Measurements from ENCODE around the gene PIGS.

The PIGS gene

GRCh38 chr17:28515518-28515917 lies 55.8 kb downstream of the PIGS start:
- no peaks in the 10 kb centered on the region for H3K4me1 ChIP-seq (ENCODE audit: insufficient read depth, low read length, severe bottlenecking)
- no peaks in the 10 kb centered on the region for H3F3A ChIP-seq (ENCODE audit: insufficient read depth, low read length)
- peaks cover 10% of the 10 kb centered on the region for H3K27me3 ChIP-seq (ENCODE audit: insufficient read depth, low read length)
- no peak for TF ChIP-seq CTCF (IDR thresholded peaks at IDR 0.05; ENCODE audit: low read length)
- no peak for TF ChIP-seq EZH2 (IDR thresholded peaks at IDR 0.05; ENCODE audit: borderline replicate concordance, low read length)
- no peak overlapping the region for H3K4me3 ChIP-seq (ENCODE audit: low read depth, low read length, poor library complexity, severe bottlenecking)
- no peak overlapping the region for H2AFZ ChIP-seq (ENCODE audit: low read length)
- H3K36me3 ChIP-seq (ENCODE audit: insufficient read depth, low read length), result no peaks in the 10 kb centered on the region; the same call in 1 of the 2 replicates
- H4K20me1 ChIP-seq (ENCODE audit: insufficient read depth, low read length), result no peaks in the 10 kb centered on the region
- no peaks in the 10 kb centered on the region for H3K9me2 ChIP-seq (ENCODE audit: low read depth, low read length)
- no peak overlapping the region for H3K27ac ChIP-seq (ENCODE audit: low read depth, low read length, poor library complexity, severe bottlenecking)
- no peak overlapping the region for H3K9ac ChIP-seq (ENCODE audit: low read length)
- 0 out of 2 replicates have a peak, but pooled peaks cover 3% of the 10 kb centered on the region for H3K9me3 ChIP-seq (ENCODE audit: low read length)
- no peak overlapping the region for H3K4me2 ChIP-seq (ENCODE audit: low read length)
- H3K79me2 ChIP-seq (ENCODE audit: insufficient read depth, low read length), result no peaks in the 10 kb centered on the region

- no peaks in the 10 kb centered on the region for H4K20me1 ChIP-seq (ENCODE audit: insufficient read depth, low read length)
- no peak overlapping the region for H3K9ac ChIP-seq (ENCODE audit: low read length)
- H3K4me3 ChIP-seq (ENCODE audit: low read depth, low read length, poor library complexity, severe bottlenecking), result no peak overlapping the region
- no peak overlapping the region for H2AFZ ChIP-seq (ENCODE audit: low read length)
- H3K79me2 ChIP-seq (ENCODE audit: insufficient read depth, low read length), result no peaks in the 10 kb centered on the region
- no peaks in the 10 kb centered on the region for H3K4me1 ChIP-seq (ENCODE audit: insufficient read depth, low read length, severe bottlenecking)
- no peaks in the 10 kb centered on the region; the same call in 1 of the 2 replicates for H3K36me3 ChIP-seq (ENCODE audit: insufficient read depth, low read length)
- no peak overlapping the region for H3K27ac ChIP-seq (ENCODE audit: low read depth, low read length, poor library complexity, severe bottlenecking)
- no peaks in the 10 kb centered on the region for H3F3A ChIP-seq (ENCODE audit: insufficient read depth, low read length)
- no peak for TF ChIP-seq CTCF (IDR thresholded peaks at IDR 0.05; ENCODE audit: low read length)
- no peak for TF ChIP-seq EZH2 (IDR thresholded peaks at IDR 0.05; ENCODE audit: borderline replicate concordance, low read length)
- H3K4me2 ChIP-seq (ENCODE audit: low read length), result no peak overlapping the region
- peaks cover 10% of the 10 kb centered on the region for H3K27me3 ChIP-seq (ENCODE audit: insufficient read depth, low read length)
- 0 out of 2 replicates have a peak, but pooled peaks cover 3% of the 10 kb centered on the region for H3K9me3 ChIP-seq (ENCODE audit: low read length)
- H3K9me2 ChIP-seq (ENCODE audit: low read depth, low read length), result no peaks in the 10 kb centered on the region
Observed at GRCh38 chr17:28514561-28515002, 56.7 kb downstream of the PIGS start.

GRCh38 chr17:28513476-28513875 lies 57.8 kb downstream of the PIGS start:
- no peak for TF ChIP-seq EZH2 (IDR thresholded peaks at IDR 0.05; ENCODE audit: borderline replicate concordance, low read length)
- no peak for TF ChIP-seq CTCF (IDR thresholded peaks at IDR 0.05; ENCODE audit: low read length)
- Histone ChIP-seq H3K4me2 (ENCODE audit: low read length) (no peak overlapping the region), H3K4me1 (ENCODE audit: insufficient read depth, low read length, severe bottlenecking) (no peaks in the 10 kb centered on the region), H3K9me2 (ENCODE audit: low read depth, low read length) (no peaks in the 10 kb centered on the region), H3K79me2 (ENCODE audit: insufficient read depth, low read length) (no peaks in the 10 kb centered on the region), H3K9me3 (ENCODE audit: low read length) (0 out of 2 replicates have a peak, but pooled peaks cover 3% of the 10 kb centered on the region), H2AFZ (ENCODE audit: low read length) (no peak overlapping the region), H3K27me3 (ENCODE audit: insufficient read depth, low read length) (peaks cover 10% of the 10 kb centered on the region), H3F3A (ENCODE audit: insufficient read depth, low read length) (no peaks in the 10 kb centered on the region), H3K9ac (ENCODE audit: low read length) (no peak overlapping the region), H3K4me3 (ENCODE audit: low read depth, low read length, poor library complexity, severe bottlenecking) (no peak overlapping the region), H3K27ac (ENCODE audit: low read depth, low read length, poor library complexity, severe bottlenecking) (no peak overlapping the region), H4K20me1 (ENCODE audit: insufficient read depth, low read length) (no peaks in the 10 kb centered on the region), H3K36me3 (ENCODE audit: insufficient read depth, low read length) (no peaks in the 10 kb centered on the region; the same call in 1 of the 2 replicates)
